D341Med (cell line): Measurements from ENCODE around the gene RALGPS1.
A peak's percentile ranks its signal among the peaks of the same experiment; 100 is the strongest.

Experiments used
- DNase-seq: peaks from one replicate; pipeline ENCODE4 v3.0.0; 2012; ENCODE audit warnings: low spot score

The RALGPS1 gene

GRCh38 chr9:127224178-127224882, 309.7 kb downstream of the RALGPS1 start:
- DNase-seq = peak; percentile 95

DNA sequence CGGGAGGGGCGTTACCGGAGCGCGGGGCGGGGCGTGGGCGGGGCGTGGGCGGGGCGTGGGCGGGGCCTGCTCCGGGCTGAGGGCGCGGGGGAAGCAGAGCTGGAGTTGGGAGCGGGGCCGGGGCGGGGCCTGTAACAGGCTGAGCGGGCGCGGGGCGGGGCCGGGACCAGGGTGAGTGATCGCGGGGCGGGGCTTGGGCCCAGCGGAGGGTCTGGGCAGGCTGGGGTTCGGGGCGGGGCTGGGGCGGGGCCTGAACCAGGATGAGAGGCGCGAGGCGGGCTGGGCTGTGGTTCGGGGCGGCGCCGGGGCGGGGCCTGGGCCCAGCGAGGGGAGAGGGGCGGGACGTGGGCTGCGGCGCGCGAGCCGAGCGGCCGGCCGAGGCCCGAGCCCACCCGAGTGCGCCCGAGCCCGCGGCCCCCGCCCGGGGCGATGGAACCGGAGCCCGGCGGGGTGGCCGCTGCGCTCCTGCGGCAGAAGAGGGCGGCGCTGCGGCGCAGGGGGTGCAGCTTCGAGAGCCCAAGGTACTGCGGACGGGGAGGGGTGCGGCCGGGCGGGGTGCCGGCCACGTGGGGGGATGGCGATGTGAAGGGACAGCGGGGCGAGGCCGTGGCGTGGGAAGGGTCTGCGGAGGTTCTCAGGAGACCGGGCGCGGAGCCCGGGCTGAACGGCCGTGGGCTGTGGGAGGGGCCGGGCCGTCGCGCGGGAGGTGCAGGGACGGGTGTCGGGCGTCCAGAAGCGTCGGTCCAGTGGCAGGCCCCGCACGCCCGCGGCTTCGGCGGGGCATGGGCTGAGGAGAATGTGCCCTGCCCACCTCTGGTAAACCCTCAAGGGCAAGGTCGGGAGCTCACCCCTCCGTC, 310.5 kb downstream of the RALGPS1 start:
- DNase-seq = peak; percentile 100

DNA sequence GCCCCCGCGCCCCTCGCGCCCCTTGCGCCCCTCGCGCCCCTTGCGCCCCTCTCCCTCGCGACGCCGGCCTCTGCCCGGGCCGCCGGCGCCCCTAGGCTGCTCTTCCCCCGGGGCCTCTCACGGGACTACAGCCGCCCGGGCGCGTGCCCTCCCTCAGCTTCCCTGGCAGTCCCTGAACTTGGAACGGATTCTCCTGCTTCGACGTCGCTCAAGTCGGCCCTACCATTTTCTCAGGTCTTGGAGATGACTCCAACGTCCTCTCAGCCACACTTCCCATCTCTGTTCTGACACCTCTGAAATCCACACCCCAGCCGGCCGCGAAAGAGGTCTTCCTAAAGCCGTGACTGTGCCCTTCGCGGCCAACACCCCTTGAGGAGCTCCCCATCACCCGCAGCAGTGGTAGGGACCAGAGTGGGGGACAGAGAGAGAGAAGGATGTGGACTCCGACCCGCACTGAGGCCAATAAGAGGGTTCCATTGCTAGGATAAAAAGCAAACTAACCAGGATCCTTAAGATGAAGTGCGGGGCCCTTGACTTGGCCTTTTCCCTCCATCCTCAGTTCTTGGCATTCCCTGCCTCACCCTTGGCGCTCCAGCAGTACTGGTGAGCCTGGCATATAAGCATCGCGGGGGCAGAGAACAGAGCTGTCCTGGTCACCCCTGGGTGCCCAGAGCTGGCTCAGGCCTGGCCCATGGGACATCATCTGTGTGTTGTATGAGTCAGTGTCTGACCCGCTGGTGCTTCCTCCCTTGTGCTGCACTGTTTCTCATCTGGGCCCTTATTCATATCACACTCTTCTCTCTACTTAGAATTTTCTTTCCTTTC, 311.4 kb downstream of the RALGPS1 start:
- DNase-seq = no peak

GRCh38 chr9:127229691-127230417, 315.3 kb downstream of the RALGPS1 start:
- DNase-seq = no peak

GRCh38 chr9:127231666-127232065, 317.1 kb downstream of the RALGPS1 start:
- DNase-seq = no peak

GRCh38 chr9:127232833-127233549, 318.4 kb downstream of the RALGPS1 start:
- no peak for DNase-seq

DNA sequence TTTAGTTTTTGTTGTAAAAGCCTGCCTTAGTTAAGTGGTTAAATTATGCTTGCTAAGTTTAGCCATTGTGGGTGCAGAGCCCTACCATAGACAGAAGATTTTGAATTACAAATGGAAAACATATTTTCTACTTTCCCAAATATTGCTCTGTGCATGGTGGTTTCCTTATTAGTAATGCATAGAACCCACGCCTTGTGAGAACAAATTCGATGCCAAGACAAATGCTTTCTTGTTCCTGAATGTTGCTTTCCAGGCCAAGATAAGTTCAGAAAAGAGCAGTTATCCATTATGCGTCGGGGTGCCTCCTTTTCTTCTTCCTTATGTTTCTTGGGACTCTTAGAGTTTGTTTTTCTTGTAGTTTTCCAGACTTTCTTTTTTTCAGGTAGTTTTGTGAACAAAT, 319.0 kb downstream of the RALGPS1 start:
- no peak for DNase-seq

- DNase-seq = no peak
Observed at GRCh38 chr9:127233989-127234388, 319.4 kb downstream of the RALGPS1 start.

DNA sequence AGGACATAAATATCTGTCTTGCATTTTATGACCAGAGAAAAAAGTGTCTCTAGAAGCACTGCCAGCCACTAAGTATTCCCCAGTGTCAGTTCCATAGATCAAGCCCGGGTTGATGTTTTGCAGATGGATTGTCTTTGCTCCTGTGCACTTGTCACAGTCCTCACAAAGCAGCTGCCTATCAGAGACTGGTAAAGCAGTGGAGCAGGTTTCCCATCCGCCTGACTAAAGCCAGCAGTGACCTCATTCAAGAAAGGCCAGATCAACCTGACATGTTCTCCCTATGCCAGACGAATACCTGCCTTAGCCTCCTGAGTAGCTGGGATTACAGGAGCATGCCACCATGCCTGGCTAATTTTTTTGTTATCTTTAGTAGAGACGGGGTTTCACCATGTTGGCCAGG, 323.2 kb downstream of the RALGPS1 start:
- DNase-seq = no peak

DNA sequence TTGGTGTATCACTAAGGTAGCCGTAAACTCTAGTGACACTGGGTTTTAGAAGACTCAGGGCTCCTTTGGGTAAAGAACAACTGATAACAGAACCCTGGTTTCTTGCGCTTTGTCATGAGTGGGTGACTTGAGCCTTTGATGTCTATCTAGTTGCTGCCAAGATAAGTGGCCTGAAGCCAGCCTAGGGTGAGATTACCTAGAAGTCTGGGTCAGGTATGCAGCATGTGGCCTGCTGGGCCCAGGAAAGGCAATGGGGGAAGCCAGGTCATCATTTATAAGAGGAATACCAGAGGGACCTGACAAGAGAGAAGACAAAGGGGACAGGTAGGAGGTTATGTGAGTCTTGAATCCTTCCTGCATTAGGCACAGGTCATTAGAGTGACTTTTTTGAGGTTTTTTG, 326.8 kb downstream of the RALGPS1 start:
- no peak for DNase-seq

GRCh38 chr9:127244609-127245601, 330.3 kb downstream of the RALGPS1 start:
- peak; percentile 97 for DNase-seq

GRCh38 chr9:127245637-127246164, 331.1 kb downstream of the RALGPS1 start:
- DNase-seq = no peak

DNA sequence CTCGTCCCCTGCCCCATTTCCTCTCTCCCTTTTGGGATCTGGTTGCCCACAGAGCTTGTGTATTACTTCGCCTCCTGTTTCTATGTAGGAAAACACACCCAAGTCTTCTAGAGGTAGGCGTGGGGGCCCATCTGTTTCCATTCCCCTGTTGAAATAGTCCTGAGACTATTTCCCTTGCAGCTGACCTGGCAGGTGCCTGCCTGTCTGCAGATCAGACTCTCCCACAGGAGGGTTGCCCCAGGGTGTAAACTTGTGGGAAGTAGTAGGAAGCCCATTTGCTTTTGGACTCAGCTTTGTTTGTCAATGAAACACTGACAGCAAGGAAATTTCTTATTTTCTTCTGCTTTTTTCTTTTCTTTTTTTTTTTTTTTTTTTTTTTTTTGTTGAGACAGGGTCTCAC, 333.7 kb downstream of the RALGPS1 start:
- DNase-seq = no peak

DNA sequence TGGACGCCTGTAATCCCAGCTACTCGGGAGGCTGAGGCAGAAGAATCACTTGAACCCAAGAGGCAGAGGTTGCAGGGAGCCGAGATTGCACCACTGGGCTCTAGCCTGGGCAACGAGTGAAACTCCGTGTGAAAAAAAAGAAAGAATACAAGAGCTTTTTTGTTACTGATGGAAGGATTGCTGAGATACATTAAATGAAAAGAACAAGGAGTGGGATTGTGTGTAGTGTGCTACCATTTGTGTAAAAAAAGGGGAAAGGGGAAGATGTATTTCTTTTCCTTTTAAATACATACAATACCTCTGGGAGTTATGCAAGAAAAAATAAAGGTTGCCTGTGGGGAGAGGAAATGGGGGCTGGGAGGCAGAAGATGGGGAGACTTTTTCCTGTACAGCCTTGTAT, 335.3 kb downstream of the RALGPS1 start:
- no peak for DNase-seq

DNA sequence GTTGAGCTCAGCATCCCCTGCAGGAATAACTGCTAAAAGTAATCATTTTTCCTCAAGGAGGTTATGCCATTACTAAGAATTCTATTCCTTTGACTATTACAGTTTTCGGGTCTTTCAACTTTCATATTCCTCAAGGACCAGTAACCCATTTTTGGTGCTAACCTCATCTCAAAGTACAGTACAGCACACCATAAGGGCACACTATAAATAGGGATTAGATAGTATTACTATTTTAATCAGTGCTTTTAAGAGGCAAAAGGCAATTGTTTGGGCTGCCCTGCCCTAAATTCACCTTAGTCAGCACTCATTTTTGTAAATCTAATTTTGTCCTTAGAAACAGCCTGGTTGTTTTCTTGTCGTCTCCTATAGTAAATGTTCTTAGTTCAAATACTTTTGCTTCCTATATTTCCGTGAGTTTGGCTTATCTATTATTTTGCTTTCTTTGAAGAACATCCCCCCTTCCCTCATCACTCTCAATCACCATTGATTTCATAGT, 336.4 kb downstream of the RALGPS1 start:
- no peak for DNase-seq

DNA sequence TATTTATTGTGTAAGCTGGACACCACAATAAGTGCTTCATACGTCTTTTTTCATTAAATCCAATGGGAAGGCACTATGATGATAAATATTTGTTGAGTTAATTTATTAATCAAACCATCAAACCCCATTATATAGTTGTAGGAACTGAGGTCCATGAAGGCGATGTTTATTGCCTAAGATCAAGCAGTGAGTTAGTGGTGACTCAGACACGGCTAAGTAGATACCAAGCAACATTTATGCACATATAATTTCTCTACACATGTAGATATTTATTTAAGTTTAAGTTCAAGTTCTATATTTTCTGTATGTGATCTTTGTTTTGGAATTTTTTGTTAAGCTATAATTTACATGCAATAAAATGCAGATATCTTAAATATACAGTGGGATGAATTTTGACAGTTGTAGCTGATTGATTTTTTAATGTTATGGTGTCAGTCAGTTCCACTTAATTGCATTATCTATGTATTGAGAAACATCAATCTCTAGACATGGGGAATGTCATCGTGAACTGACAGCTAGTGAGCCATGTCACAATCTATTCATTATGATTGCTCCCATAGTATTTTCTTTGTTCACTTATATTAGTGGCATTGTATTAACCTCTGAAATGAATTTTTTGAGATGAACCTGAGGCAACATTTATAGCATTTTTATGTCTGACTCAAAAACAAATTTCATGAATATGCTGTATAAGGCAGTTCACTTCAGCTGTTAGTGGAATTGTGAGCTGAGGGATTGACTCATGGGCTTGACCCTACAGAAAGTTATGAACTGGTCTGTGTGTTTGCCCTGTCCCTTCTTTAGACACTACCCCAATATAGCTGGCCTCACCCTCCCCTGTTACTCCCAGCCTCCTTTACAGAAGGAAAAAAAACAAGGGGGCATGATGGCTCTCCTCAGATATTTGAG, 338.1 kb downstream of the RALGPS1 start:
- DNase-seq = no peak

DNA sequence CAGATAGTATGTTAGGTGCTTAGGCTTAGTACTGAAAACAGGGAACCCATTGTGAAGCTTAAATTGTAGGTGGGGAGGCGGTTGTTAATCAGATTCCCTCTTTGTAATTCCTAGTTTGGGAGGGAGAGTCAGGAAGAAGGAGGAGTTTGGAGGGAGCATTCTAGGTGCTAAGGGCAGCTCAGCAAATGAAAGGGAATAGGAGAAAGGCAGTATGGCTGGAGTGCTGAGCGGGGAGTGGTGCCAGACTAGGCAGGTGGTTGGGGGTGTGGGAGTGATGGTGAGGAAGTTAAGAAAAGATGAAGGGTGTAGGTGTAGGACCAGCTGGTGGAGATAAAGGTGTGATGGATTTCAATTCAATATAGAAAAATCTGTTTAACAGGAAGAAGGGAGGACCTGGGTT, 338.9 kb downstream of the RALGPS1 start:
- no peak for DNase-seq

GRCh38 chr9:127255692-127256091, 341.1 kb downstream of the RALGPS1 start:
- no peak for DNase-seq
